HG02610 (cell line): ENCODE data around the gene VPS9D1.
A peak's percentile ranks its signal among the peaks of the same experiment; 100 is the strongest.
"Not testable (repeated sequence)": the region's sequence is repeated elsewhere in the genome, so short reads cannot be mapped to it uniquely, and the experiment has no call there.

ENCODE experiments used
- ATAC-seq: cut with Tn5 transposase; IDR thresholded peaks from one replicate; pipeline ENCODE4 v1.9.1; 2021; ENCODE audit warnings: mild to moderate bottlenecking, moderate library complexity; ENCODE audit not compliant: unreplicated experiment

VPS9D1 gene

DNA sequence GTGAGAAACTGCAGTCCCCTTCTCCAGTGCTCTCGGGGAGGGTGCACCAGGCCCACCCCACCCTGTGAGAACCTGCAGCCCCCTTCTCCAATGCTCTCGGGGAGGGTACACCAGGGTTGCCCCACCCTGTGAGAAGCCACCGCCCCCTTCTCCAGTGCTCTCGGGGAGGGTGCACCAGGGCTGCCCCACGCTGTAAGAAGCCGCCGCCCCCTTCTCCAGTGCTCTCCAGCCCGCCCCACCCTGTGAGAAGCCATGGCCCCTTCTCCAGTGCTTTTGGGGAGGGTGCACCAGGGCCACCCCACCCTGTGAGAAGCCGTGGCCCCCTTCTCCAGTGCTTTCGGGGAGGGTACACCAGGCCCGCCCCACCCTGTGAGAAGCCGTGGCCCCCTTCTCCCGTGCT, 50.9 kb downstream of the VPS9D1 start:
- no peak for ATAC-seq

DNA sequence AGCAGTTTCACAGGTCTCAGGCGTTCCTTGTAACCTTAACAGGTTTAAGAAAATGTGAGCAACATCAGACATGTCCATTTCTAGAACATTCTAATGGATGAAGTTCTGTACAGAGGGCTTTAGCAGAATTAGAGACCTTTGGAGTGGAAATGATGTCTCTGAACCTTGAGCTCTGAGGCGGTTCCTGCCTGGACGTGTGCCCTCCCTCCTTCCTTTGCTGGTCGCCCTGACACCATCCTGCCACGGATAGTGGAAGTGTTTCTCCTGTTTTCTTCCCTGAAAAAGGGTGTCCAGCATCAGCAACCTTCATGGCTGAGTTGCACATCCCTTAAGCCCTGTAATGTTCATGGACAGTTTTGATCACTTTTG, 51.9 kb downstream of the VPS9D1 start:
- ATAC-seq, result no peak

DNA sequence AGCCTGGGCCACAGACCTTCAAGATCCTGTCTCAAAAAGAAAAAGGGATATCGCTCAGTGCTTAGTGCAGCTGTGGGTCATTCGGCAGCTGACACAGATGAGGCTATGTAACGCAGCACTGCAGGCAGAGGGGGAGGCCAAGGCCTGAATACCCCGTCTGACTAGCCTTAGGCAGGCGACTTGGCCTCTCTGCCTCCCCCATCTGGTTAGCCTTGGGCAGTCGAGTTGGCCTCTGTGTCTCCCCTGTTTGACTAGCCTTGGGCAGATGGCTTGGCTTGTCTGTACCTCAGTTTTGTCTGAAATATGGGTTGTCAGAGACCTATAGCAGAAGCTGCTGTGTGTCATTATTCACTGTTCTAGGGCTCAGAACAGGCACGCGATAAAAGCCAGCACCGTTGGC, 53.1 kb downstream of the VPS9D1 start:
- ATAC-seq, result no peak

- ATAC-seq, result not testable (repeated sequence)
These were observed 53.7 kb downstream of the VPS9D1 start for GRCh38 chr16:89667000-89667399.

DNA sequence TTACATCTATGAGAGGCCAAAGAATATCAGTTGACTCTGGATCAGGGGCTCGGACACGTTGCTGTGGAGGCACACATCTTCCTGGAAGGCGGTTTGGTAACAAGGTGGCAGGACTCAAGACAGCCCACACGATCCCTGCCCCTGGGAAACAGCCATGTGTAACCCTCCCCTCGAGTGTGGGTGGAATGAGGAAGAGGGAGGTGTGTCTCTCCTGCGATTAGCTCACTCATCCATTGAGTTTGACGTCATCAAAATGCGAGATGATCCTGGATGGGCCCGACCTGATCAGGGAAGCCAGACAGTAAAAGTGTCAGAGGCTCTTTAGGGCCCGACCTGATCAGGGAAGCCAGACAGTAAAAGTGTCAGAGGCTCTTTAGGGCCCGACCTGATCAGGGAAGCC, 56.5 kb downstream of the VPS9D1 start:
- not testable (repeated sequence) for ATAC-seq

GRCh38 chr16:89661215-89661614, 59.5 kb downstream of the VPS9D1 start:
- ATAC-seq, result no peak

DNA sequence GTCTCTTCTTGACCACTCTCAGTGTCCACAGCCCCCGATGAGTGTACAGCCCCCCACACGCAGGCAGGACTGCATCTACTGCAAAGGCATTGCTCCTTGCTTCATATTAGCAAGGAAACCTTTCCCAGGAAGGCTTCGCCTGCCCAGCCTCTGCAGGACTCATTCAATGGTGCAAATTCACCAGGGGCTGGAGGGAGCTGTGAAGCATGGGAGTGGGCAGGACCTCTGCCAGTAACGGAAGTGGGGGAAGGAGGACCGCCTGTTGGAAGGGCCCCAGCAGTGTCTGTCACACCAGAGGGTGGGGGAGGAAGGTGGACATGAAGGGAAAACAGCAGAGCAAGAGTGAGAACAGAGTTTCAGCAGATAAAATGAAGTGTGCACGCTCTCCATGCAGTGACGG, 60.6 kb downstream of the VPS9D1 start:
- no peak for ATAC-seq

DNA sequence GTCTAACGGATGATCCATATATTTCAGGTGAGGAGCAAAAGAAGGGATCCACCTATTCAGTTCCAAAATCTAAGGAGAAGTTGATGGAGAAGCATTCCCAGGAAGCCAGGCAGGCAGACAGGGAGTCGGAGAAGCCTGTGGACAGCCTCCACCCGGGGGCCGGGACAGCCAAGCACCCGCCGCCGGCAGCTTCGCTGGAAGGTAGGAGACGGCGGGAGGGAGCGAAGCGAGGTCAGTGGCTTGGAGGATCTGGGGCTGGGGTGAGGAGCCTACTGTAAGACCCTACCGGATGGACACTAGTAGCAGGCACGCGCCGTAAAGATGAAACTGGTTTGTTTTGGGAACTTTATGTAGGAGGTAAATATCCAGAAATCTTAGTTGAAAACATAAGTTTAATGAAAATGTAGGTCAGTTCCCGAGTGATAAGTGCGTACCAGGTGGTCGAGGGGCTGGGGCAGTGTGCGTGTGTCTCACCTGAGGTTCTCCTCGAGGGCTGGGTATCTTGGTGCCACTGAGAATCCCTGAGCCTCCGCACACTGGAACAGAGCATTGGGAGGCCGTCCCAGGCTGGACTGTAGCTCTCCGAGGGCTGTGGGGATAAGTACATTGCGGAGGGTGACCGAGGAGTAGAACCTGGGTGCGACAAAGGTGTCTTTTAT, 62.3 kb downstream of the VPS9D1 start:
- ATAC-seq, result no peak

- ATAC-seq, result peak; percentile 89
These were observed 63.1 kb downstream of the VPS9D1 start, which contains the start of the genes CHMP1A and SPATA33 for GRCh38 chr16:89657442-89658220. Gene CHMP1A (minus strand): TSS chr16:89657708. CDS start chr16:89657588, 120 bp downstream. Gene SPATA33 (plus strand): TSS chr16:89657836. CDS start chr16:89657912, 76 bp downstream.
